ENCODE results near the gene SWAP70.
A peak's percentile ranks its signal among the peaks of the same experiment; 100 is the strongest.

The SWAP70 gene

DNA sequence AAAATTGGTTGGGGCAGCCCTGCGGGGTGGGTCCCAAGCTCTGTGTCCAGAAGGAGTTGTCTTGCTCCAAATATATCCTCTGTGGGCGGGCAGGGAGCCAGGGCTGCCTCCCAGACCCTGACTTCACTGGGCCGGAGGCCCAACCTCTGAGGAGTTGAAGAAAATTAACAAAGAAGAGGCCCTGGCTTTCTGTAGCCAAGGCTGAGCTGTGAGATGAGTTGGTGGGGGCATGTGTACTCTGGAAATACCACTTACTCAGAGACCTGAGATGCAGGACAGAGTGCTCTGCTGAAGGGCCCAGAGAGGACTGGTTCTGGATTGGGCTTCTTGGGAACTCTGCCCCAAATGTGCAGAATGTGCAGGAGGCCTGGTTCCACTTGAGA is 96.3 kb downstream of the SWAP70 start:
- in situ Hi-C loops (cut with HindIII; ENCODE audit: low sequenced_read_pairs), result no loop called here
- no peak overlapping the region for H3K4me3 ChIP-seq (ENCODE audit: low read depth, low read length)
- no peak for TF ChIP-seq CTCF (IDR thresholded peaks at IDR 0.05; ENCODE audit: low read depth, low read length, missing control alignments)
- peak; percentile 95 for DNase-seq (ENCODE audit: low read depth)

DNA sequence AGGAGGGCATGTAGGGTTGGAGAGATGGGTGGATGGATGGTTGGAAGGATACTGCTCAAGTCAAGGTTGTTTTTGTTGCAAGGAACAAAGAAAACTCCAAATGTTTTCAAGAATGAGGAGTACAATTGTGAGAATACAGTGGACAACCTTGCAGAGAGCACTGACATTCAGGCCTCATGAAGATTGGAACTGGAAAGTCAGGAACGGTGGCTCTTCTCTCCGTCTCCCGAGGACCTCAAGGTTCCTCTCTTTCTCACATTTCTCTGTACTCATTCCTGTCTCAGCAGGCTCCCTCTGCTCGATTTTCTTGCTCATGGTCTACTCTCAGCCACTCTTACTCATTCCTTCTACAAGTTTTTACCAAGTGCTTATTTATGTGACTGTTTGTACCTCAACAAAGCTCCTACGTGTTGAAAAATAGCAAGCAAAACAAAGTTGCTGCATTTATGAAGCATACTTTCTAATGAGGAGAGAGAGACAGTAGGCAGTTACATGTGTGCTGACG is 97.6 kb downstream of the SWAP70 start:
- H3K4me3 ChIP-seq (ENCODE audit: low read depth, low read length), result no peak overlapping the region
- in situ Hi-C loops (cut with HindIII; ENCODE audit: low sequenced_read_pairs), result no loop called here
- DNase-seq (ENCODE audit: low read depth), result no peak
- no peak for TF ChIP-seq CTCF (IDR thresholded peaks at IDR 0.05; ENCODE audit: low read depth, low read length, missing control alignments)

DNA sequence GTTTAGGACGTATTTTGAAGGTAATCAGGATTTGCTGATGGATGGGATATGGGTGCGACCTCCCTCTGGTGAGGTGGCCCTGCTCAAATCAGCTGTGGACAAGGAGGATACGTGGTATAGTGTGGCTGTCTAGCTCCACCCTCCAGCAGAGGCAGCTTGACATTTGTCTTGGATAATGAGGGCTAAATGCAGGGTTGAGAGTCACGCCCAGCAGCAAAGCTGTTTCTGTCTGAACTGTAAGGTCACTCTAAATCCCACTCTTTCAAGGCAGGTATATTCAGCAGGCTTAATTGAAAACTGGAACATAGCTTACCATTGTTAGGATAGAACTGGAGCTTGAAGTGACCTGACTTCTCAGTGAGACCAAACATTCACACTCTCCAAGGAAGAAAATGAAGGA is 98.7 kb downstream of the SWAP70 start:
- TF ChIP-seq CTCF (IDR thresholded peaks at IDR 0.05; ENCODE audit: low read depth, low read length, missing control alignments), result no peak
- no peak for DNase-seq (ENCODE audit: low read depth)
- in situ Hi-C loops (cut with HindIII; ENCODE audit: low sequenced_read_pairs), result no loop called here

DNA sequence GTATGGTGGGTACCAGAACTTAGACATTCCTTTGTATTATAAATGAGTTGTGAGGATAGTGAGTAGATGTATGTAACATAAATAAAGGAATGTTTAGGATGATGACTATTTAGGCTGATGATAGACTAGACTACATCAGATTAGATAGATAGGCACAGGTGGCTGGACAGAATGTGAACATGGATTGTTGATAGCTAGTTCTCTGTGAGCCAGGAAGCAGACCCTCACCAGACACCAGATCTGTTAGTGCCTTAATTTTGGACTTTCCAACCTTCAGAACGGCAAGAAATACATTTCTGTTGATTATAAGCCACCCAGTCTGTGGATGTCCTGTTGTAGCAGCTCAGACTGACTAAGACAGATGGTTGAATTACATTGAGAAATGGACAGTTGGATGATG is 99.4 kb downstream of the SWAP70 start:
- no peak for TF ChIP-seq CTCF (IDR thresholded peaks at IDR 0.05; ENCODE audit: low read depth, low read length, missing control alignments)
- H3K4me3 ChIP-seq (ENCODE audit: low read depth, low read length), result no peak overlapping the region
- in situ Hi-C loops (cut with HindIII; ENCODE audit: low sequenced_read_pairs), result no loop called here
- DNase-seq (ENCODE audit: low read depth), result no peak

More for the DNA sequence above, 98.7 kb downstream of the SWAP70 start:
- H3K4me3 ChIP-seq (ENCODE audit: low read depth, low read length), result no peak overlapping the region

DNA sequence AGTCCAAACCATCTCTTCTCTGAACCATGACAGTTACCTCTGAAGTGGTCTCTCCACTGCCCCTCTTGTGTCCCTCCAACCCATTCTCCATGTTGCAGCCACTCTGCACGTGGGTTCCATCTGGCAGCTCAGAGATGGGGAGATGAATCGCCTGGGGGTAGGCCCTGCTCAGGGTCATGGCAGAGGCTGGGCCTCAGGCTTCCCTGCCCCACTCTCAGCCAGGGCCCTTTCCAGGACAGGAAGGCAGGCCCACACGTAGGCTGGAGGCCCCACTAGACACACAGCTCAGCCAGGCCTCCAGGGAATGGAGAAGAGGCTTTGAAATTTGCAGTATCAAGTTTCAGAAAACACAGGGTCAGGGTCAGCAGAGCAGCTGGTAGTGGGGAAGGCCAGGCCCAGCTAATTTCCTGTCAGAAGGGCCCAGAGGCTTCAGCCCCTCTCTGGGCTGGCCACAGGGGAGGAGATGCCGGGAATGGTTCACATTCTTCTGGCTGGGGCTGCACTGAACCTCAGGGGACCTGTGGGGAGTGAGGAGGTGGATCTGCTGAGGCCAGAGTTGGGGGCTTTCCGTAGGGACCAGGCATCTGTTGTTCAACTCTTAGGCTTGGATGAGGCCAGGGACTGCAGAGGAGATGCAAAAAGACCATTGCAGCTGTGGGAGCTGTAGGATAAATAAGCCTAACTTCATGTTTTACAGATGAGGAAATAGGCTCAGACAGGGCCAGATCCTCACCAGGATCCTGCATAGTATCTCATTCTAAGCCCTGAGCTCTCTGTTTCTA is 101.6 kb downstream of the SWAP70 start:
- peak; percentile 84 for DNase-seq (ENCODE audit: low read depth)
- H3K4me3 ChIP-seq (ENCODE audit: low read depth, low read length), result no peak overlapping the region
- in situ Hi-C loops (cut with HindIII; ENCODE audit: low sequenced_read_pairs), result no loop called here
- no peak for TF ChIP-seq CTCF (IDR thresholded peaks at IDR 0.05; ENCODE audit: low read depth, low read length, missing control alignments)

- in situ Hi-C loops (cut with HindIII; ENCODE audit: low sequenced_read_pairs), result no loop called here
- no peak for TF ChIP-seq CTCF (IDR thresholded peaks at IDR 0.05; ENCODE audit: low read depth, low read length, missing control alignments)
Measured at GRCh38 chr11:9769621-9770020, 105.7 kb downstream of the SWAP70 start.

More at GRCh38 chr11:9769621-9770020, 105.7 kb downstream of the SWAP70 start:
- no peak overlapping the region for H3K4me3 ChIP-seq (ENCODE audit: low read depth, low read length)
- DNase-seq (ENCODE audit: low read depth), result no peak
